Measurements from ENCODE around the gene CCDC148. TPM values are rescaled to one million over a fixed set of nuclear protein-coding genes. Genes with fewer than 3 reads are reported as not detected.

Gene CCDC148
- polyA plus RNA-seq, 3 donors: not detected

DNA sequence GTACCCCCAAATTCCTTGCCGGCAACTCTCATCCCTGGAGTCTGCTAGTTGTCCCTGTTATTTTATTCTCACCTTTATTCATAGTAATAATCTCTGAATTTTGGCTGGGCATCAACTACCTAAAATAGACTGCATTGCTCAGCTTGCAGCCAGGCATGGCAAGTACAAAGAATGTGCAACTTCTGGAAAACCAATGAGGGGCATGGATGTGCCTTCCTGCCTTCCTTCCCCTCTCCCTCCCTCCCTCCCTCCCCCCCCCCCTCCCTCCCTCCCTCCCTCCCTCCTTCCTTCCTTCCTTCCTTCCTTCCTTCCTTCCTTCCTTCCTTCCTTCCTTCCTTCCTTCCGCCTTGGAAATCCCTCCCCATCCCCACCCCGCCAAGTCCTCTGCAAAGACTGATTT, 162.8 kb downstream of the CCDC148 start:
- no peaks in the 10 kb centered on the region for H3K36me3 Mint-ChIP-seq
- H3K27me3 Mint-ChIP-seq (ENCODE audit: low read depth in 3 of 3): no peaks in the 10 kb centered on the region
- H3K4me3 Mint-ChIP-seq: no peak overlapping the region
- H3K79me2 ChIP-seq (ENCODE audit: insufficient read depth, low read length): no peaks in the 10 kb centered on the region
- no peak overlapping the region for H3K9ac ChIP-seq (ENCODE audit: insufficient read depth, low read length, poor library complexity, severe bottlenecking)
- H3K27ac ChIP-seq (ENCODE audit: low read depth in 1 of 2, low read length in 2 of 2): no peak overlapping the region
- no peak overlapping the region for H3K27ac Mint-ChIP-seq
- intact Hi-C loops (cut with micrococcal nuclease): no loop called here
- H3K4me1 ChIP-seq (ENCODE audit: control insufficient read depth in 1 of 2, insufficient read depth in 2 of 2, low read length in 2 of 2): peaks cover 3 to 13% of the 10 kb centered on the region in 2 donors
- peaks cover 15% of the 10 kb centered on the region for H3K4me1 Mint-ChIP-seq
- DNase-seq: no peak
- TF ChIP-seq, protein P1, sequence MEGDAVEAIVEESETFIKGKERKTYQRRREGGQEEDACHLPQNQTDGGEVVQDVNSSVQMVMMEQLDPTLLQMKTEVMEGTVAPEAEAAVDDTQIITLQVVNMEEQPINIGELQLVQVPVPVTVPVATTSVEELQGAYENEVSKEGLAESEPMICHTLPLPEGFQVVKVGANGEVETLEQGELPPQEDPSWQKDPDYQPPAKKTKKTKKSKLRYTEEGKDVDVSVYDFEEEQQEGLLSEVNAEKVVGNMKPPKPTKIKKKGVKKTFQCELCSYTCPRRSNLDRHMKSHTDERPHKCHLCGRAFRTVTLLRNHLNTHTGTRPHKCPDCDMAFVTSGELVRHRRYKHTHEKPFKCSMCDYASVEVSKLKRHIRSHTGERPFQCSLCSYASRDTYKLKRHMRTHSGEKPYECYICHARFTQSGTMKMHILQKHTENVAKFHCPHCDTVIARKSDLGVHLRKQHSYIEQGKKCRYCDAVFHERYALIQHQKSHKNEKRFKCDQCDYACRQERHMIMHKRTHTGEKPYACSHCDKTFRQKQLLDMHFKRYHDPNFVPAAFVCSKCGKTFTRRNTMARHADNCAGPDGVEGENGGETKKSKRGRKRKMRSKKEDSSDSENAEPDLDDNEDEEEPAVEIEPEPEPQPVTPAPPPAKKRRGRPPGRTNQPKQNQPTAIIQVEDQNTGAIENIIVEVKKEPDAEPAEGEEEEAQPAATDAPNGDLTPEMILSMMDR (IDR thresholded peaks at IDR 0.05): no peak
- peaks cover 0 to 11% (median 3%) of the 10 kb centered on the region in 7 donors for H3K9me3 Mint-ChIP-seq
- no peak overlapping the region for H3K4me2 ChIP-seq (replicated peaks; ENCODE audit: extremely low read depth, low read length, poor library complexity, severe bottlenecking)
- no peaks in the 10 kb centered on the region for H3K27me3 ChIP-seq (ENCODE audit: control insufficient read depth in 2 of 2, insufficient read depth in 2 of 2, low read length in 2 of 2)
- H2AFZ ChIP-seq (ENCODE audit: insufficient read depth, low read depth, low read length, poor library complexity, severe bottlenecking): no peak overlapping the region
- no peaks in the 10 kb centered on the region for H3K36me3 ChIP-seq (replicated peaks in 1 of 2; ENCODE audit: control insufficient read depth in 1 of 2, insufficient read depth in 2 of 2, low read length in 2 of 2)
- no peaks in the 10 kb centered on the region for H3K9me3 ChIP-seq (replicated peaks in 1 of 2; ENCODE audit: control insufficient read depth in 1 of 2, insufficient read depth in 1 of 2, low read length in 2 of 2)
- no peak overlapping the region for H3K4me3 ChIP-seq (replicated peaks in 1 of 3; ENCODE audit: low read depth in 2 of 3, low read length in 3 of 3)
- H4K20me1 ChIP-seq (ENCODE audit: insufficient read depth, low read length): no peaks in the 10 kb centered on the region
- WGBS (ENCODE audit: insufficient coverage): no CpG with 5 or more reads among the region's 3 CpGs

GRCh38 chr2:158291544-158292180, 164.9 kb downstream of the CCDC148 start:
- Histone ChIP-seq H3K9ac (ENCODE audit: insufficient read depth, low read length, poor library complexity, severe bottlenecking) (no peak overlapping the region), H3K4me2 (replicated peaks; ENCODE audit: extremely low read depth, low read length, poor library complexity, severe bottlenecking) (no peak overlapping the region), H3K27ac (ENCODE audit: low read depth in 1 of 2, low read length in 2 of 2) (no peak overlapping the region), H3K79me2 (ENCODE audit: insufficient read depth, low read length) (no peaks in the 10 kb centered on the region), H3K4me3 (replicated peaks in 1 of 3; ENCODE audit: low read depth in 2 of 3, low read length in 3 of 3) (no peak overlapping the region), H3K27me3 (ENCODE audit: control insufficient read depth in 2 of 2, insufficient read depth in 2 of 2, low read length in 2 of 2) (no peaks in the 10 kb centered on the region), H4K20me1 (ENCODE audit: insufficient read depth, low read length) (no peaks in the 10 kb centered on the region), H2AFZ (ENCODE audit: insufficient read depth, low read depth, low read length, poor library complexity, severe bottlenecking) (no peak overlapping the region), H3K36me3 (replicated peaks in 1 of 2; ENCODE audit: control insufficient read depth in 1 of 2, insufficient read depth in 2 of 2, low read length in 2 of 2) (no peaks in the 10 kb centered on the region), H3K9me3 (replicated peaks in 1 of 2; ENCODE audit: control insufficient read depth in 1 of 2, insufficient read depth in 1 of 2, low read length in 2 of 2) (peaks cover 6 to 8% of the 10 kb centered on the region in 2 donors), H3K4me1 (ENCODE audit: control insufficient read depth in 1 of 2, insufficient read depth in 2 of 2, low read length in 2 of 2) (peaks cover 0 to under 1% of the 10 kb centered on the region in 2 donors)
- intact Hi-C loops (cut with micrococcal nuclease): no loop called here
- DNase-seq: no peak
- H3K4me3 Mint-ChIP-seq: no peak overlapping the region
- TF ChIP-seq, protein P1 (IDR thresholded peaks at IDR 0.05): no peak
- no peak overlapping the region for H3K27ac Mint-ChIP-seq
- H3K27me3 Mint-ChIP-seq (ENCODE audit: low read depth in 3 of 3): no peaks in the 10 kb centered on the region
- H3K36me3 Mint-ChIP-seq: no peaks in the 10 kb centered on the region
- no CpG with 5 or more reads among the region's 2 CpGs for WGBS (ENCODE audit: insufficient coverage)
- H3K9me3 Mint-ChIP-seq: peaks cover 5 to 18% (median 10%) of the 10 kb centered on the region in 7 donors
- peaks cover 5% of the 10 kb centered on the region for H3K4me1 Mint-ChIP-seq
